VCaP (cell line): Measurements from ENCODE around the gene UBE2E2.
A peak's percentile ranks its signal among the peaks of the same experiment; 100 is the strongest.

Source experiments
- H3K27ac ChIP-seq: fragments of 450-650 bp; 2 replicates; pipeline ENCODE4 v1.5.1; 2017
- CTCF ChIP-seq: fragments of 450-650 bp; conservative IDR thresholded peaks from 2 replicates; pipeline ENCODE4 v1.5.1; 2017; ENCODE audit warnings: mild to moderate bottlenecking, moderate library complexity

Gene UBE2E2

GRCh38 chr3:23567917-23568316, 364.8 kb downstream of the UBE2E2 start:
- no peak overlapping the region for H3K27ac ChIP-seq
- TF ChIP-seq CTCF = no peak

- H3K27ac ChIP-seq = no peak overlapping the region
- TF ChIP-seq CTCF = no peak
Measured at GRCh38 chr3:23573827-23574226, 370.7 kb downstream of the UBE2E2 start.

- no peak for TF ChIP-seq CTCF
- H3K27ac ChIP-seq = peak overlapping the region; percentile 69
Measured at GRCh38 chr3:23574822-23575315, 371.7 kb downstream of the UBE2E2 start.

- peak overlapping the region; percentile 69 for H3K27ac ChIP-seq
Measured at GRCh38 chr3:23575697-23576096, 372.6 kb downstream of the UBE2E2 start.

GRCh38 chr3:23576379-23576959, 373.3 kb downstream of the UBE2E2 start:
- TF ChIP-seq CTCF = no peak
- peak overlapping the region; percentile 69 for H3K27ac ChIP-seq

More at GRCh38 chr3:23575697-23576096, 372.6 kb downstream of the UBE2E2 start:
- TF ChIP-seq CTCF = no peak

GRCh38 chr3:23580096-23580713, 377.1 kb downstream of the UBE2E2 start:
- H3K27ac ChIP-seq = peak overlapping the region; percentile 79
- TF ChIP-seq CTCF = no peak

GRCh38 chr3:23583980-23584740, 381.0 kb downstream of the UBE2E2 start:
- TF ChIP-seq CTCF = no peak
- H3K27ac ChIP-seq = no peak overlapping the region
